Astrocyte (in vitro differentiated cells and primary cell): ENCODE data around the gene MAT2B. TPM values are rescaled to one million over a fixed set of nuclear protein-coding genes. Genes with fewer than 3 reads are reported as not detected.

Experiments
- DNase-seq: peaks from one replicate; pipeline ENCODE4 v3.0.0-alpha.2; 2010; ENCODE audit warnings: low read depth
- FAIRE-seq: peaks from 2 replicates; lab custom pipeline; 2011; peaks lifted over from hg19 to GRCh38; lab: Jason Lieb, UNC
- H2AFZ ChIP-seq: 2 replicates; pipeline ENCODE4 v1.6.0; 2012; ENCODE audit warnings: low read depth, low read length, inconsistent platforms
- H3K27ac ChIP-seq: 2 replicates; pipeline ENCODE4 v1.5.1; 2011; ENCODE audit warnings: low read depth, low read length, inconsistent platforms
- H3K27me3 ChIP-seq: 2 replicates; pipeline ENCODE4 v1.6.0; 2011; ENCODE audit warnings: low read length, inconsistent platforms; ENCODE audit not compliant: insufficient read depth
- H3K36me3 ChIP-seq: 2 replicates; pipeline ENCODE4 v1.5.1; 2011; ENCODE audit warnings: low read length, inconsistent platforms; ENCODE audit not compliant: insufficient read depth
- H3K4me1 ChIP-seq: 2 replicates; pipeline ENCODE4 v1.5.1; 2011; ENCODE audit warnings: low read length, inconsistent platforms; ENCODE audit not compliant: insufficient read depth
- H3K4me2 ChIP-seq: 2 replicates; pipeline ENCODE4 v1.6.0; 2012; ENCODE audit warnings: low read length, inconsistent platforms
- H3K4me3 ChIP-seq: 2 replicates; pipeline ENCODE4 v1.5.1; 2011; ENCODE audit warnings: low read depth, mild to moderate bottlenecking, low read length, inconsistent platforms; ENCODE audit not compliant: insufficient read depth
- H3K79me2 ChIP-seq: 2 replicates; pipeline ENCODE4 v1.6.0; 2012; ENCODE audit warnings: mild to moderate bottlenecking, low read length, inconsistent platforms; ENCODE audit not compliant: insufficient read depth
- H3K9ac ChIP-seq: 2 replicates; pipeline ENCODE4 v1.6.0; 2012; ENCODE audit warnings: mild to moderate bottlenecking, low read length, inconsistent platforms
- H3K9me3 ChIP-seq: 2 replicates; pipeline ENCODE4 v1.5.1; 2012; ENCODE audit warnings: low read depth, mild to moderate bottlenecking, low read length, inconsistent platforms; ENCODE audit not compliant: insufficient read depth
- H4K20me1 ChIP-seq: 2 replicates; pipeline ENCODE4 v1.6.0; 2012; ENCODE audit warnings: low read length, inconsistent platforms; ENCODE audit not compliant: insufficient read depth
- H3K27ac Mint-ChIP-seq: one replicate; pipeline ENCODE4 v1.8.0; 2021; ENCODE audit warnings: mild to moderate bottlenecking, mixed read lengths; ENCODE audit not compliant: unreplicated experiment
- H3K27me3 Mint-ChIP-seq: one replicate; pipeline ENCODE4 v1.8.0; 2021; ENCODE audit warnings: low read depth, mixed read lengths; ENCODE audit not compliant: unreplicated experiment
- H3K36me3 Mint-ChIP-seq: one replicate; pipeline ENCODE4 v1.8.0; 2021; ENCODE audit warnings: low read depth, mixed read lengths; ENCODE audit not compliant: unreplicated experiment
- H3K4me1 Mint-ChIP-seq: one replicate; pipeline ENCODE4 v1.8.0; 2021; ENCODE audit warnings: low read depth, mixed read lengths; ENCODE audit not compliant: unreplicated experiment
- H3K4me3 Mint-ChIP-seq: one replicate; pipeline ENCODE4 v1.8.0; 2021; ENCODE audit warnings: mild to moderate bottlenecking, moderate library complexity, mixed read lengths; ENCODE audit not compliant: unreplicated experiment
- H3K9me3 Mint-ChIP-seq: one replicate; pipeline ENCODE4 v1.8.0; 2021; ENCODE audit warnings: mild to moderate bottlenecking, mixed read lengths; ENCODE audit not compliant: unreplicated experiment
- CTCF ChIP-seq: IDR thresholded peaks from 2 replicates; pipeline ENCODE4 v1.5.1; 2011; ENCODE audit warnings: low read depth, mild to moderate bottlenecking, inconsistent platforms, low read length, moderate library complexity; ENCODE audit not compliant: insufficient read depth
- EZH2 ChIP-seq: IDR thresholded peaks from 2 replicates; pipeline ENCODE4 v1.6.1; 2012; ENCODE audit warnings: mild to moderate bottlenecking, low read length, inconsistent platforms; ENCODE audit not compliant: insufficient read depth
- total RNA-seq: library from RNA; stranded (reverse); gene quantifications from 2 replicates; pipeline ENCODE4 v1.2.1, GENCODE V29; 2021

The MAT2B gene
- total RNA-seq, 1 donor from 2014 or later, result 41.0 TPM

GRCh38 chr5:163529698-163530097 lies 24.3 kb downstream of the MAT2B start:
- H2AFZ ChIP-seq, result no peak overlapping the region
- TF ChIP-seq EZH2, result no peak
- TF ChIP-seq CTCF, result no peak
- no peaks in the 10 kb centered on the region for H3K9me3 ChIP-seq
- no peak overlapping the region for H3K4me3 ChIP-seq
- DNase-seq (no peak), FAIRE-seq (no peak)
- H3K36me3 ChIP-seq, result no peaks in the 10 kb centered on the region
- peaks cover 2% of the 10 kb centered on the region for H3K36me3 Mint-ChIP-seq
- H4K20me1 ChIP-seq, result no peaks in the 10 kb centered on the region
- H3K9ac ChIP-seq, result no peak overlapping the region
- H3K79me2 ChIP-seq, result no peaks in the 10 kb centered on the region
- H3K4me3 Mint-ChIP-seq, result no peak overlapping the region
- no peaks in the 10 kb centered on the region for H3K27me3 Mint-ChIP-seq
- H3K4me1 ChIP-seq, result no peaks in the 10 kb centered on the region
- H3K9me3 Mint-ChIP-seq, result no peaks in the 10 kb centered on the region
- H3K27ac Mint-ChIP-seq, result no peak overlapping the region
- H3K4me2 ChIP-seq, result no peak overlapping the region
- no peaks in the 10 kb centered on the region for H3K4me1 Mint-ChIP-seq
- H3K27me3 ChIP-seq, result no peaks in the 10 kb centered on the region
- no peak overlapping the region for H3K27ac ChIP-seq

DNA sequence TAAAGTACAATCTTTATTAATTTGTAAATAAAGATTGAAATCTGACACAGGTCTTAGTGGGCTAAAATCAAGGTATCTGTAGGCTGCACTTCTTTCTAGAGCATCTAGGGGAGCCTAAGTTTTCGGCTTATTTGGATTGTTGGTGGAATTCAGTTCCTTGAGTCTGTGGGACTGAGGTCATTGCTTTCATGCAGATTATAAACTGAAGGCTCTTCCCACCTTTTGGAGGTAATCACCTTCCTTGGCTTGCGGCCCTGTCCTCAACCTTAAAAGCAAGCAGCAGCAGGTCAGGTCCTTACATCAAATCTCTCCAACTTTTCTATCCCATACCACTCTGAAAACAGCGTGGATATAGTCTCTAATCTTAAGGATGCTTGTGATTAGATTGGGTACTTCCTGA lies 25.9 kb downstream of the MAT2B start:
- FAIRE-seq, result no peak

More for the DNA sequence above, 25.9 kb downstream of the MAT2B start:
- H3K27ac ChIP-seq, result no peak overlapping the region
- no peak overlapping the region for H3K9ac ChIP-seq
- no peak for DNase-seq
- H3K4me2 ChIP-seq, result no peak overlapping the region
- no peaks in the 10 kb centered on the region for H3K27me3 ChIP-seq
- TF ChIP-seq CTCF (no peak), EZH2 (no peak)
- H3K4me1 ChIP-seq, result no peaks in the 10 kb centered on the region
- Mint-ChIP-seq H3K4me1 (no peaks in the 10 kb centered on the region), H3K4me3 (no peak overlapping the region), H3K27me3 (no peaks in the 10 kb centered on the region), H3K9me3 (no peaks in the 10 kb centered on the region), H3K36me3 (peaks cover 2% of the 10 kb centered on the region), H3K27ac (no peak overlapping the region)
- H2AFZ ChIP-seq, result no peak overlapping the region
- no peaks in the 10 kb centered on the region for H3K9me3 ChIP-seq
- no peaks in the 10 kb centered on the region for H4K20me1 ChIP-seq
- H3K36me3 ChIP-seq, result no peaks in the 10 kb centered on the region
- H3K79me2 ChIP-seq, result no peaks in the 10 kb centered on the region
- no peak overlapping the region for H3K4me3 ChIP-seq
